PFSK-1 (cell line): Measurements from ENCODE around the gene NSRP1.

Experiments
- FOXP2 ChIP-seq: optimal IDR thresholded peaks from 2 replicates; pipeline ENCODE3; 2011; ENCODE audit warnings: borderline replicate concordance, control low read depth, inconsistent platforms; ENCODE audit not compliant: insufficient read depth; ENCODE audit errors: extremely low read length, extremely low read depth
- POLR2AphosphoS5 ChIP-seq: IDR thresholded peaks from 2 replicates; pipeline ENCODE4 v1.6.1; 2012; ENCODE audit warnings: low read depth, mild to moderate bottlenecking, control low read depth, low read length, moderate library complexity
- SIN3A ChIP-seq: IDR thresholded peaks from 2 replicates; pipeline ENCODE4 v1.6.1; 2012; ENCODE audit warnings: mild to moderate bottlenecking, low read length, moderate library complexity, borderline replicate concordance; ENCODE audit not compliant: insufficient read depth
- TAF1 ChIP-seq: IDR thresholded peaks from 2 replicates; pipeline ENCODE4 v1.6.1; 2012; ENCODE audit warnings: low read length, control low read depth, borderline replicate concordance; ENCODE audit not compliant: insufficient read depth
- TF ChIP-seq, protein P1 (sequence below), 2 experiments: IDR thresholded peaks; 2 replicates each; pipeline versions ENCODE4 v1.6.1 to v1.8.0; 2011 to 2012; ENCODE audit warnings: low read depth in 2 of 2, low read length in 2 of 2, control low read depth in 1 of 2, inconsistent platforms in 1 of 2, mild to moderate bottlenecking in 1 of 2, moderate library complexity in 1 of 2; ENCODE audit not compliant: insufficient read depth in 1 of 2

Gene NSRP1

DNA sequence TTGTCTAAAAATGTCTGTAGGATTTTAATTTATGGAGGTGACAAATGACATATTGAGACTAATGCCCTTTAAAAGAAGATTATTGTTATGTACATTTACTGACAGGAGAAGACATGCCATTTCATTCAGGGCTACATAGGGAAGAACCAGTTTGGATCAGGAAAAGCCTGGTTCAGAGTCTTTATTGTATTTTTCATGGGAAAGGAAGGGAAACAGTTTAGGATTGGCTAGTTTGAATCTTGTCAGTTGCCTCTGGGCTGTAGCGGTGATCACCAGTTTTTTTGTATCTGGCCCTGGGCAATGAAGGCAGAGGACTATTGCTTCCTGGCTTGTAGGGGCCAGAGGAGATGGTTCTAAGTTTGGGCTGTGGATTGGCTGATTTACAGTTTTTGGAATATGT lies 31.8 kb downstream of the NSRP1 start:
- no peak for TF ChIP-seq POLR2AphosphoS5
- TF ChIP-seq, protein P1, sequence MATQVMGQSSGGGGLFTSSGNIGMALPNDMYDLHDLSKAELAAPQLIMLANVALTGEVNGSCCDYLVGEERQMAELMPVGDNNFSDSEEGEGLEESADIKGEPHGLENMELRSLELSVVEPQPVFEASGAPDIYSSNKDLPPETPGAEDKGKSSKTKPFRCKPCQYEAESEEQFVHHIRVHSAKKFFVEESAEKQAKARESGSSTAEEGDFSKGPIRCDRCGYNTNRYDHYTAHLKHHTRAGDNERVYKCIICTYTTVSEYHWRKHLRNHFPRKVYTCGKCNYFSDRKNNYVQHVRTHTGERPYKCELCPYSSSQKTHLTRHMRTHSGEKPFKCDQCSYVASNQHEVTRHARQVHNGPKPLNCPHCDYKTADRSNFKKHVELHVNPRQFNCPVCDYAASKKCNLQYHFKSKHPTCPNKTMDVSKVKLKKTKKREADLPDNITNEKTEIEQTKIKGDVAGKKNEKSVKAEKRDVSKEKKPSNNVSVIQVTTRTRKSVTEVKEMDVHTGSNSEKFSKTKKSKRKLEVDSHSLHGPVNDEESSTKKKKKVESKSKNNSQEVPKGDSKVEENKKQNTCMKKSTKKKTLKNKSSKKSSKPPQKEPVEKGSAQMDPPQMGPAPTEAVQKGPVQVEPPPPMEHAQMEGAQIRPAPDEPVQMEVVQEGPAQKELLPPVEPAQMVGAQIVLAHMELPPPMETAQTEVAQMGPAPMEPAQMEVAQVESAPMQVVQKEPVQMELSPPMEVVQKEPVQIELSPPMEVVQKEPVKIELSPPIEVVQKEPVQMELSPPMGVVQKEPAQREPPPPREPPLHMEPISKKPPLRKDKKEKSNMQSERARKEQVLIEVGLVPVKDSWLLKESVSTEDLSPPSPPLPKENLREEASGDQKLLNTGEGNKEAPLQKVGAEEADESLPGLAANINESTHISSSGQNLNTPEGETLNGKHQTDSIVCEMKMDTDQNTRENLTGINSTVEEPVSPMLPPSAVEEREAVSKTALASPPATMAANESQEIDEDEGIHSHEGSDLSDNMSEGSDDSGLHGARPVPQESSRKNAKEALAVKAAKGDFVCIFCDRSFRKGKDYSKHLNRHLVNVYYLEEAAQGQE (IDR thresholded peaks at IDR 0.05; ENCODE audit: insufficient read depth in 1 of 2, low read depth in 2 of 2, low read length in 2 of 2), result no peak
- no peak for TF ChIP-seq FOXP2
- no peak for TF ChIP-seq SIN3A
- no peak for TF ChIP-seq TAF1

DNA sequence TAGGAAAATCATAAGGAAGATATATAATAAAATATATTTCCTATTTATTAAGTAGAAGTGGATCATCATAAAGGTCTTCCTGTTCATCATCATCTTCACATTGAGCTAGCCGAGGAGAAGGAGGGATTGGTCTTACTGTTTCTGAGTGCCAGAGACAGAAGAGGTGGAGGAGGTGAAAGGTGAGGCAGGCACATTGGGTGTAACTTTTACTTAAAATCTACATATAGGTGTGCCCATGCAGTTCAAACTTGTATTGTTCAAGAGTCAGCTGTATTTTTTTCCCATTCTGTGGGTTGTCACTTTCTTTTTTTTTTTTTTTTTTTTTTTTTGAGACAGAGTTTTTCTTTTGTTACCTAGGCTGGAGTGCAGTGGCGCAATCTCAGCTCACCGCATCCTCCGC lies 34.9 kb downstream of the NSRP1 start:
- TF ChIP-seq, protein P1 (IDR thresholded peaks at IDR 0.05; ENCODE audit: insufficient read depth in 1 of 2, low read depth in 2 of 2, low read length in 2 of 2), result no peak
- no peak for TF ChIP-seq FOXP2
- TF ChIP-seq TAF1, result no peak
- TF ChIP-seq SIN3A, result no peak
- TF ChIP-seq POLR2AphosphoS5, result no peak

DNA sequence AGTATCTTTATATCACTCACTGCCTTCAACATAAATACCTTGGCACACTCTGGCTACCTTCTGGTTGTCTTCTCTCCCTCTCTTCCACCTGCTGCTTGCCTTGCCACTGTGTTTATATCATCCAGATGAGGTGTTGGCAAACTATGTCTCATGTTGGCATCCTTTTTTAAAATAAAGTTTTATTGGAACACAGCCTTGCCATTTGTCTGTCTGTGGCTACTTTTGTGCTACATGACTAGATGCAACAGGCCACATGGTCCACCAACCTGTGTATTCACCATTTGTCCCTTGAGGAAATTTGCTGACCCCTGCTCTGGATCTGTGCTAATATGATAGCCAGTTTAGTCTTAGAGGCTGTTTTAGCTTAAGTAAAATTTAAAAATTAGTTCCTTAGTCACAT lies 36.8 kb downstream of the NSRP1 start:
- TF ChIP-seq FOXP2, result no peak
- TF ChIP-seq, protein P1 (IDR thresholded peaks at IDR 0.05; ENCODE audit: insufficient read depth in 1 of 2, low read depth in 2 of 2, low read length in 2 of 2), result no peak
- no peak for TF ChIP-seq TAF1

DNA sequence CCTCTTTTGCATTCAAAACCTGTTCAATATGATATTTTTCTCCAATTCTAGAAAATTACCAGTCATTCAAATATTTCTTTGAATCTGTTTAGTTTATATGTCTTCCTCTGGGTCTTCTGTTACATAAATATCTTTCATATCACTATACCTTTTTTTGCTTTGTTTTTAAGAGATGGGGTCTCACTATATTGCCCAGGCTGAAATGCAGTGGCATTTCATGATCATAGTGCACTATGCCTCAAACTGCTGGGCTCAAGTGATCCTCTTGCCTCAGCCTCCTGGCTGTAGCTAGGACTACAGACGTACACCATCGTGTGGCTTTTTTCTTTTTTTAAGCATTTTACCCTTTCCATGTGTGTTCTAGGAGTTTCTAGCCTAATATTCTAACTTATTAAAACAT lies 38.8 kb downstream of the NSRP1 start:
- TF ChIP-seq TAF1, result no peak
- TF ChIP-seq FOXP2, result no peak
- TF ChIP-seq SIN3A, result no peak
- no peak for TF ChIP-seq POLR2AphosphoS5
- TF ChIP-seq, protein P1 (IDR thresholded peaks at IDR 0.05; ENCODE audit: insufficient read depth in 1 of 2, low read depth in 2 of 2, low read length in 2 of 2), result no peak
